HEK293 (cell line): ENCODE results near the gene SYNJ1.

ENCODE experiments used
- HOXD13 ChIP-seq: sonication (generic); formaldehyde crosslinking; IDR thresholded peaks from 2 replicates; pipeline ENCODE4 v1.8.0; 2022; ENCODE audit warnings: missing genetic modification reagents, borderline replicate concordance
- KLF16 ChIP-seq: fragments of 450-650 bp; formaldehyde crosslinking; IDR thresholded peaks from 2 replicates; pipeline ENCODE4 v1.5.1; 2017; ENCODE audit warnings: missing biosample characterization, missing genetic modification characterization
- ZNF132 ChIP-seq: fragments of 450-650 bp; formaldehyde crosslinking; IDR thresholded peaks from 2 replicates; pipeline ENCODE4 v1.5.1; 2017; ENCODE audit warnings: missing biosample characterization, missing genetic modification characterization, borderline replicate concordance
- ZNF610 ChIP-seq: fragments of 450-650 bp; formaldehyde crosslinking; IDR thresholded peaks from 2 replicates; pipeline ENCODE4 v1.5.1; 2016; ENCODE audit warnings: missing biosample characterization, missing genetic modification characterization, borderline replicate concordance
- TF ChIP-seq, protein P1 (sequence below): fragments of 450-650 bp; formaldehyde crosslinking; IDR thresholded peaks from 2 replicates; pipeline ENCODE4 v1.5.1; 2016; ENCODE audit warnings: missing biosample characterization, missing genetic modification characterization
- TF ChIP-seq, protein P2 (sequence below): fragments of 450-650 bp; formaldehyde crosslinking; IDR thresholded peaks from 2 replicates; pipeline ENCODE4 v1.5.1; 2017; ENCODE audit warnings: missing biosample characterization, missing genetic modification characterization
- TF ChIP-seq, protein P3 (sequence below): fragments of 450-650 bp; formaldehyde crosslinking; IDR thresholded peaks from 2 replicates; pipeline ENCODE4 v1.5.1; 2016; ENCODE audit warnings: missing biosample characterization, missing genetic modification characterization, borderline replicate concordance
- TF ChIP-seq, protein P4 (sequence below): fragments of 450-650 bp; formaldehyde crosslinking; IDR thresholded peaks from 2 replicates; pipeline ENCODE4 v1.5.1; 2016; ENCODE audit warnings: missing biosample characterization, missing genetic modification characterization
- TF ChIP-seq, protein P5 (sequence below): fragments of 450-650 bp; IDR thresholded peaks from 2 replicates; pipeline ENCODE4 v1.5.1; 2018; ENCODE audit warnings: missing biosample characterization, mild to moderate bottlenecking, missing genetic modification characterization
- TF ChIP-seq, protein P6 (sequence below): fragments of 450-650 bp; formaldehyde crosslinking; IDR thresholded peaks from 2 replicates; pipeline ENCODE4 v1.5.1; 2016; ENCODE audit warnings: missing biosample characterization, missing genetic modification characterization
- TF ChIP-seq, protein P7 (sequence below): fragments of 450-650 bp; formaldehyde crosslinking; IDR thresholded peaks from 2 replicates; pipeline ENCODE4 v1.5.1; 2017; ENCODE audit warnings: missing biosample characterization, missing genetic modification characterization

SYNJ1 gene

DNA sequence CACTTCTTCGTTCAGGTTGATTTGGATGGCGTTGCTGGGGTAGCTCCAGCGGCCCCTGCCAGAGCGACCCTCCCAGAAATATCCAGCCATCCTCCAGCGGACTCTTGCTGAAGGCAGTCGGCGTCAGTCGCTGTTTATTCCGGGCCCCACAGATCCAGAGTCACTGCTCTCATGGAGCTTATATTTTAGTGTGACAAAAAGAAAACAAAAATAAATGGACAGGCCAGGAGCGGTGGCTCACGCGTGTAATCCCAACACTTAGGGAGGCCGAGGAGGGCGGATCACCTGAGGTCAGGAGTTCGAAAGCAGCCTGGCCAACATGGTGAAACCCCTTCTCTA lies 114.8 kb downstream of the SYNJ1 start (continued):
- TF ChIP-seq, protein P1, sequence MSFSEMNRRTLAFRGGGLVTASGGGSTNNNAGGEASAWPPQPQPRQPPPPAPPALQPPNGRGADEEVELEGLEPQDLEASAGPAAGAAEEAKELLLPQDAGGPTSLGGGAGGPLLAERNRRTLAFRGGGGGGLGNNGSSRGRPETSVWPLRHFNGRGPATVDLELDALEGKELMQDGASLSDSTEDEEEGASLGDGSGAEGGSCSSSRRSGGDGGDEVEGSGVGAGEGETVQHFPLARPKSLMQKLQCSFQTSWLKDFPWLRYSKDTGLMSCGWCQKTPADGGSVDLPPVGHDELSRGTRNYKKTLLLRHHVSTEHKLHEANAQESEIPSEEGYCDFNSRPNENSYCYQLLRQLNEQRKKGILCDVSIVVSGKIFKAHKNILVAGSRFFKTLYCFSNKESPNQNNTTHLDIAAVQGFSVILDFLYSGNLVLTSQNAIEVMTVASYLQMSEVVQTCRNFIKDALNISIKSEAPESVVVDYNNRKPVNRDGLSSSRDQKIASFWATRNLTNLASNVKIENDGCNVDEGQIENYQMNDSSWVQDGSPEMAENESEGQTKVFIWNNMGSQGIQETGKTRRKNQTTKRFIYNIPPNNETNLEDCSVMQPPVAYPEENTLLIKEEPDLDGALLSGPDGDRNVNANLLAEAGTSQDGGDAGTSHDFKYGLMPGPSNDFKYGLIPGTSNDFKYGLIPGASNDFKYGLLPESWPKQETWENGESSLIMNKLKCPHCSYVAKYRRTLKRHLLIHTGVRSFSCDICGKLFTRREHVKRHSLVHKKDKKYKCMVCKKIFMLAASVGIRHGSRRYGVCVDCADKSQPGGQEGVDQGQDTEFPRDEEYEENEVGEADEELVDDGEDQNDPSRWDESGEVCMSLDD (tag by site-specific recombination): no peak
- TF ChIP-seq, protein P2, sequence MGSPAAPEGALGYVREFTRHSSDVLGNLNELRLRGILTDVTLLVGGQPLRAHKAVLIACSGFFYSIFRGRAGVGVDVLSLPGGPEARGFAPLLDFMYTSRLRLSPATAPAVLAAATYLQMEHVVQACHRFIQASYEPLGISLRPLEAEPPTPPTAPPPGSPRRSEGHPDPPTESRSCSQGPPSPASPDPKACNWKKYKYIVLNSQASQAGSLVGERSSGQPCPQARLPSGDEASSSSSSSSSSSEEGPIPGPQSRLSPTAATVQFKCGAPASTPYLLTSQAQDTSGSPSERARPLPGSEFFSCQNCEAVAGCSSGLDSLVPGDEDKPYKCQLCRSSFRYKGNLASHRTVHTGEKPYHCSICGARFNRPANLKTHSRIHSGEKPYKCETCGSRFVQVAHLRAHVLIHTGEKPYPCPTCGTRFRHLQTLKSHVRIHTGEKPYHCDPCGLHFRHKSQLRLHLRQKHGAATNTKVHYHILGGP (tag by site-specific recombination): no peak
- TF ChIP-seq ZNF132 (no peak), ZNF610 (tag by site-specific recombination) (no peak), HOXD13 (CRISPR knock-in tag) (no peak), KLF16 (tag by site-specific recombination) (no peak)
- TF ChIP-seq, protein P3, sequence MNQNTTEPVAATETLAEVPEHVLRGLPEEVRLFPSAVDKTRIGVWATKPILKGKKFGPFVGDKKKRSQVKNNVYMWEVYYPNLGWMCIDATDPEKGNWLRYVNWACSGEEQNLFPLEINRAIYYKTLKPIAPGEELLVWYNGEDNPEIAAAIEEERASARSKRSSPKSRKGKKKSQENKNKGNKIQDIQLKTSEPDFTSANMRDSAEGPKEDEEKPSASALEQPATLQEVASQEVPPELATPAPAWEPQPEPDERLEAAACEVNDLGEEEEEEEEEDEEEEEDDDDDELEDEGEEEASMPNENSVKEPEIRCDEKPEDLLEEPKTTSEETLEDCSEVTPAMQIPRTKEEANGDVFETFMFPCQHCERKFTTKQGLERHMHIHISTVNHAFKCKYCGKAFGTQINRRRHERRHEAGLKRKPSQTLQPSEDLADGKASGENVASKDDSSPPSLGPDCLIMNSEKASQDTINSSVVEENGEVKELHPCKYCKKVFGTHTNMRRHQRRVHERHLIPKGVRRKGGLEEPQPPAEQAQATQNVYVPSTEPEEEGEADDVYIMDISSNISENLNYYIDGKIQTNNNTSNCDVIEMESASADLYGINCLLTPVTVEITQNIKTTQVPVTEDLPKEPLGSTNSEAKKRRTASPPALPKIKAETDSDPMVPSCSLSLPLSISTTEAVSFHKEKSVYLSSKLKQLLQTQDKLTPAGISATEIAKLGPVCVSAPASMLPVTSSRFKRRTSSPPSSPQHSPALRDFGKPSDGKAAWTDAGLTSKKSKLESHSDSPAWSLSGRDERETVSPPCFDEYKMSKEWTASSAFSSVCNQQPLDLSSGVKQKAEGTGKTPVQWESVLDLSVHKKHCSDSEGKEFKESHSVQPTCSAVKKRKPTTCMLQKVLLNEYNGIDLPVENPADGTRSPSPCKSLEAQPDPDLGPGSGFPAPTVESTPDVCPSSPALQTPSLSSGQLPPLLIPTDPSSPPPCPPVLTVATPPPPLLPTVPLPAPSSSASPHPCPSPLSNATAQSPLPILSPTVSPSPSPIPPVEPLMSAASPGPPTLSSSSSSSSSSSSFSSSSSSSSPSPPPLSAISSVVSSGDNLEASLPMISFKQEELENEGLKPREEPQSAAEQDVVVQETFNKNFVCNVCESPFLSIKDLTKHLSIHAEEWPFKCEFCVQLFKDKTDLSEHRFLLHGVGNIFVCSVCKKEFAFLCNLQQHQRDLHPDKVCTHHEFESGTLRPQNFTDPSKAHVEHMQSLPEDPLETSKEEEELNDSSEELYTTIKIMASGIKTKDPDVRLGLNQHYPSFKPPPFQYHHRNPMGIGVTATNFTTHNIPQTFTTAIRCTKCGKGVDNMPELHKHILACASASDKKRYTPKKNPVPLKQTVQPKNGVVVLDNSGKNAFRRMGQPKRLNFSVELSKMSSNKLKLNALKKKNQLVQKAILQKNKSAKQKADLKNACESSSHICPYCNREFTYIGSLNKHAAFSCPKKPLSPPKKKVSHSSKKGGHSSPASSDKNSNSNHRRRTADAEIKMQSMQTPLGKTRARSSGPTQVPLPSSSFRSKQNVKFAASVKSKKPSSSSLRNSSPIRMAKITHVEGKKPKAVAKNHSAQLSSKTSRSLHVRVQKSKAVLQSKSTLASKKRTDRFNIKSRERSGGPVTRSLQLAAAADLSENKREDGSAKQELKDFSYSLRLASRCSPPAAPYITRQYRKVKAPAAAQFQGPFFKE (tag by site-specific recombination): no peak
- TF ChIP-seq, protein P4, sequence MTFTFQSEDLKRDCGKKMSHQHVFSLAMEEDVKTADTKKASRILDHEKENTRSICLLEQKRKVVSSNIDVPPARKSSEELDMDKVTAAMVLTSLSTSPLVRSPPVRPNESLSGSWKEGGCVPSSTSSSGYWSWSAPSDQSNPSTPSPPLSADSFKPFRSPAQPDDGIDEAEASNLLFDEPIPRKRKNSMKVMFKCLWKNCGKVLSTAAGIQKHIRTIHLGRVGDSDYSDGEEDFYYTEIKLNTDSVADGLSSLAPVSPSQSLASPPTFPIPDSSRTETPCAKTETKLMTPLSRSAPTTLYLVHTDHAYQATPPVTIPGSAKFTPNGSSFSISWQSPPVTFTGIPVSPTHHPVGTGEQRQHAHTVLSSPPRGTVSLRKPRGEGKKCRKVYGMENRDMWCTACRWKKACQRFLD (tag by site-specific recombination): no peak
- TF ChIP-seq, protein P5, sequence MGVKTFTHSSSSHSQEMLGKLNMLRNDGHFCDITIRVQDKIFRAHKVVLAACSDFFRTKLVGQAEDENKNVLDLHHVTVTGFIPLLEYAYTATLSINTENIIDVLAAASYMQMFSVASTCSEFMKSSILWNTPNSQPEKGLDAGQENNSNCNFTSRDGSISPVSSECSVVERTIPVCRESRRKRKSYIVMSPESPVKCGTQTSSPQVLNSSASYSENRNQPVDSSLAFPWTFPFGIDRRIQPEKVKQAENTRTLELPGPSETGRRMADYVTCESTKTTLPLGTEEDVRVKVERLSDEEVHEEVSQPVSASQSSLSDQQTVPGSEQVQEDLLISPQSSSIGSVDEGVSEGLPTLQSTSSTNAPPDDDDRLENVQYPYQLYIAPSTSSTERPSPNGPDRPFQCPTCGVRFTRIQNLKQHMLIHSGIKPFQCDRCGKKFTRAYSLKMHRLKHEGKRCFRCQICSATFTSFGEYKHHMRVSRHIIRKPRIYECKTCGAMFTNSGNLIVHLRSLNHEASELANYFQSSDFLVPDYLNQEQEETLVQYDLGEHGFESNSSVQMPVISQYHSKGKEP (tag by site-specific recombination): no peak
- TF ChIP-seq, protein P6, sequence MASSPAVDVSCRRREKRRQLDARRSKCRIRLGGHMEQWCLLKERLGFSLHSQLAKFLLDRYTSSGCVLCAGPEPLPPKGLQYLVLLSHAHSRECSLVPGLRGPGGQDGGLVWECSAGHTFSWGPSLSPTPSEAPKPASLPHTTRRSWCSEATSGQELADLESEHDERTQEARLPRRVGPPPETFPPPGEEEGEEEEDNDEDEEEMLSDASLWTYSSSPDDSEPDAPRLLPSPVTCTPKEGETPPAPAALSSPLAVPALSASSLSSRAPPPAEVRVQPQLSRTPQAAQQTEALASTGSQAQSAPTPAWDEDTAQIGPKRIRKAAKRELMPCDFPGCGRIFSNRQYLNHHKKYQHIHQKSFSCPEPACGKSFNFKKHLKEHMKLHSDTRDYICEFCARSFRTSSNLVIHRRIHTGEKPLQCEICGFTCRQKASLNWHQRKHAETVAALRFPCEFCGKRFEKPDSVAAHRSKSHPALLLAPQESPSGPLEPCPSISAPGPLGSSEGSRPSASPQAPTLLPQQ (tag by site-specific recombination): no peak
- TF ChIP-seq, protein P7, sequence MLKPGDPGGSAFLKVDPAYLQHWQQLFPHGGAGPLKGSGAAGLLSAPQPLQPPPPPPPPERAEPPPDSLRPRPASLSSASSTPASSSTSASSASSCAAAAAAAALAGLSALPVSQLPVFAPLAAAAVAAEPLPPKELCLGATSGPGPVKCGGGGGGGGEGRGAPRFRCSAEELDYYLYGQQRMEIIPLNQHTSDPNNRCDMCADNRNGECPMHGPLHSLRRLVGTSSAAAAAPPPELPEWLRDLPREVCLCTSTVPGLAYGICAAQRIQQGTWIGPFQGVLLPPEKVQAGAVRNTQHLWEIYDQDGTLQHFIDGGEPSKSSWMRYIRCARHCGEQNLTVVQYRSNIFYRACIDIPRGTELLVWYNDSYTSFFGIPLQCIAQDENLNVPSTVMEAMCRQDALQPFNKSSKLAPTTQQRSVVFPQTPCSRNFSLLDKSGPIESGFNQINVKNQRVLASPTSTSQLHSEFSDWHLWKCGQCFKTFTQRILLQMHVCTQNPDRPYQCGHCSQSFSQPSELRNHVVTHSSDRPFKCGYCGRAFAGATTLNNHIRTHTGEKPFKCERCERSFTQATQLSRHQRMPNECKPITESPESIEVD (tag by site-specific recombination): no peak
